ENCODE measurements around the gene CELSR1. TPM values are rescaled to one million over a fixed set of nuclear protein-coding genes. Genes with fewer than 3 reads are reported as not detected.

CELSR1 gene
- total and polyA plus RNA-seq, 10 donors = 4.3 to 13.1 (median 8.4) TPM

DNA sequence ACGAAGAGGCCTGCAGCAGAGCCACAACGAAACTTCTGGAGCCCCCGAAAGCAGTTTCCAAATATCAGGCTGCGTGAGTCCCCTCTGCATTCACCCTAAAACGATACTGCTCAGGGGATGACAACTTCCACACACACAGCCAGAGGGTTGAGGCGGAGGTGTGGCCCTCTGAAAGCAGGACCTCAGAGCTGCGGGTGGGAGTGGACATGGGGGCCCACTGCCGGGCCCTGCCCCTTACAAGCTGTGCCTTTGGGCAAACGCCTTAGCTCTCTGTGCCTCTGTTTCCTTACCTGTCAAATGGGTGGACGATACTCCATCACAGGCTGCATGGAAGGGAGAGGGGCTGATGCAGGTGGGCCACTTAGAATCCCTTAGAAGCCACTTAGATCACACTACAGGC lies 148.8 kb downstream of the CELSR1 start:
- H3K27ac ChIP-seq = no peak overlapping the region
- TF ChIP-seq POLR2AphosphoS5 (IDR thresholded peaks at IDR 0.05) (no peak), POLR2A (IDR thresholded peaks at IDR 0.05) (no peak)
- TF ChIP-seq, protein P1, sequence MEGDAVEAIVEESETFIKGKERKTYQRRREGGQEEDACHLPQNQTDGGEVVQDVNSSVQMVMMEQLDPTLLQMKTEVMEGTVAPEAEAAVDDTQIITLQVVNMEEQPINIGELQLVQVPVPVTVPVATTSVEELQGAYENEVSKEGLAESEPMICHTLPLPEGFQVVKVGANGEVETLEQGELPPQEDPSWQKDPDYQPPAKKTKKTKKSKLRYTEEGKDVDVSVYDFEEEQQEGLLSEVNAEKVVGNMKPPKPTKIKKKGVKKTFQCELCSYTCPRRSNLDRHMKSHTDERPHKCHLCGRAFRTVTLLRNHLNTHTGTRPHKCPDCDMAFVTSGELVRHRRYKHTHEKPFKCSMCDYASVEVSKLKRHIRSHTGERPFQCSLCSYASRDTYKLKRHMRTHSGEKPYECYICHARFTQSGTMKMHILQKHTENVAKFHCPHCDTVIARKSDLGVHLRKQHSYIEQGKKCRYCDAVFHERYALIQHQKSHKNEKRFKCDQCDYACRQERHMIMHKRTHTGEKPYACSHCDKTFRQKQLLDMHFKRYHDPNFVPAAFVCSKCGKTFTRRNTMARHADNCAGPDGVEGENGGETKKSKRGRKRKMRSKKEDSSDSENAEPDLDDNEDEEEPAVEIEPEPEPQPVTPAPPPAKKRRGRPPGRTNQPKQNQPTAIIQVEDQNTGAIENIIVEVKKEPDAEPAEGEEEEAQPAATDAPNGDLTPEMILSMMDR (IDR thresholded peaks at IDR 0.05 in 8 of 11, conservative IDR thresholded peaks at IDR 0.05 in 3 of 11) = no peak
- H3K9me3 ChIP-seq = no peaks in the 10 kb centered on the region
- peaks cover 0 to 9% (median 0%) of the 10 kb centered on the region in 6 donors for H3K36me3 ChIP-seq
- H3K4me3 ChIP-seq = no peak overlapping the region
- no peaks in the 10 kb centered on the region for H3K27me3 ChIP-seq (replicated peaks in 1 of 7)
- WGBS, 5 donors = 71 to 94% (median 90%) methylated on average over 2 to 10 of the region's 10 CpGs
- no peaks in the 10 kb centered on the region for H3K4me1 ChIP-seq
- no peak for DNase-seq
- intact Hi-C loops (cut with DNase I; ENCODE audit: low total_unique reads) = no loop called here

DNA sequence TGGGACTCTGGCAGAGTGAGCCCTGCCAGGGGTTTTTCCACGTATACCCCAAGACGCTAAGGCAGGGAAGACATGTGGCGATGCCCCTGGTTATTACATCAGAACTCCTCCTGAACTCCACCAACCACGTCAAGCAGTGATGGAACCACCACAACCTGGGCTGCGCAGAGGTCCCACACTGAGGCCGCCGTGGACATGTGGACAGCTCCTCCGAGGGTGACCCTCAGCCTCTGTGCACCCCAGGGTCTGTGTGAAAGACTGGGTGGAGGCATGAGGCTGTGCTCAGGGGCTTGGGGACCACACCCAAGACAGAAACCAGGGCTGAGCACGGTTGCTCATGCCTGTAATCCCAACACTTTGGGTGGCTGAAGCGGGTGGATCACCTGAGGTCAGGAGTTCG lies 149.7 kb downstream of the CELSR1 start:
- WGBS, 5 donors = 88 to 97% (median 92%) methylated on average over 8 to 11 of the region's 11 CpGs
- Histone ChIP-seq H3K4me3 (no peak overlapping the region), H3K27ac (no peak overlapping the region), H3K4me1 (no peaks in the 10 kb centered on the region), H3K27me3 (replicated peaks in 1 of 7) (no peaks in the 10 kb centered on the region), H3K36me3 (peaks cover 0 to 13% (median 0%) of the 10 kb centered on the region in 6 donors), H3K9me3 (no peaks in the 10 kb centered on the region)
- TF ChIP-seq POLR2A (IDR thresholded peaks at IDR 0.05) (no peak), POLR2AphosphoS5 (IDR thresholded peaks at IDR 0.05) (no peak)
- TF ChIP-seq, protein P1 (IDR thresholded peaks at IDR 0.05 in 8 of 11, conservative IDR thresholded peaks at IDR 0.05 in 3 of 11) = no peak
- DNase-seq = no peak
- intact Hi-C loops (cut with DNase I; ENCODE audit: low total_unique reads) = no loop called here

DNA sequence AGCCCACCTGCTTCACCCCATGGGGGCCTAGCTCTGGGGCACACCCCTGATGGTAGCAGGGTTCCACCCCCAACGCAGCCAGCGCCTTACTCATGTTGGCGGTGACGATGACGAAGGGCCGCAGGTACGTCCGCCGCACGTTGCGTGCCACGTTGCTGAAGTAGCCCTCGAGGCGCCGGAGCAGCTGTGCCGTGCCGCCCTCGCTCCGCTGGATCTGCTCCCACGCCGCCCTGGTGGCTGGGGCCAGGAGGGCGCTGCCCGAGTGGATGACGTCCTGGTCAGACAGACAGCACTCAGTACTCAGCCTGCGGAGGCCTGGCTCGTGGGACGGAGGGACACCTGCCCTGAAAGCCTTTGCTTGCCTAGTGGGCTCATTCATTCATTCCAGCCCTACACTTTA lies 151.1 kb downstream of the CELSR1 start:
- DNase-seq = no peak

DNA sequence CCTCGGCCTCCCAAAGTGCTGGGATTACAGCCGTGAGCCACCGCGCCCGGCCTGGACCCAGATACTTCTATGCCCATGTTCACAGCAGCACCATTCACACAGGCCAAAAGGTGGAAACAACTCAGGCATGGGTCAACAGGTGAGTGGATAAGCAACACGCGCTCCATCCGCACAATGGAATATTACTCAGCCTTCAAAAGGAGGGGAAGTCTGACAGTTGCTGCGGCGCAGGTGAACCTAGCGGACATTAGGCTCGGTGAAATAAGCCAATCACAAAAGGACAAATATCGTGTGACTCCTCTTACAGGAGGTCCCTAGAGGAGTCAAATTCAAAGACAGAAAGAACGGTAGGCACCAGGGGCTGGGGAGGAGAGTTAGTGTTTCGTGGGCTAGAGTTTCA lies 154.9 kb downstream of the CELSR1 start:
- H3K27me3 ChIP-seq (replicated peaks in 1 of 7) = no peaks in the 10 kb centered on the region
- H3K4me3 ChIP-seq = no peak overlapping the region
- no peak overlapping the region for H3K27ac ChIP-seq
- no peaks in the 10 kb centered on the region for H3K4me1 ChIP-seq
- WGBS, 5 donors = 89 to 97% (median 94%) methylated on average over 15 of the region's 15 CpGs
- H3K36me3 ChIP-seq = peaks cover 0 to 41% (median 1%) of the 10 kb centered on the region in 6 donors
- no peak for DNase-seq
- intact Hi-C loops (cut with DNase I; ENCODE audit: low total_unique reads) = no loop called here
- no peaks in the 10 kb centered on the region for H3K9me3 ChIP-seq
- TF ChIP-seq, protein P1 (IDR thresholded peaks at IDR 0.05 in 8 of 11, conservative IDR thresholded peaks at IDR 0.05 in 3 of 11) = no peak
- no peak for TF ChIP-seq POLR2AphosphoS5 (IDR thresholded peaks at IDR 0.05)
- TF ChIP-seq POLR2A (IDR thresholded peaks at IDR 0.05) = no peak

More for the DNA sequence above, 151.1 kb downstream of the CELSR1 start:
- Histone ChIP-seq H3K27me3 (replicated peaks in 1 of 7) (no peaks in the 10 kb centered on the region), H3K27ac (no peak overlapping the region), H3K36me3 (peaks cover 0 to 20% (median 0%) of the 10 kb centered on the region in 6 donors), H3K4me3 (no peak overlapping the region), H3K9me3 (no peaks in the 10 kb centered on the region), H3K4me1 (no peaks in the 10 kb centered on the region)
- intact Hi-C loops (cut with DNase I; ENCODE audit: low total_unique reads) = no loop called here
- TF ChIP-seq POLR2A (IDR thresholded peaks at IDR 0.05) = no peak
- TF ChIP-seq, protein P1 (IDR thresholded peaks at IDR 0.05 in 8 of 11, conservative IDR thresholded peaks at IDR 0.05 in 3 of 11) = no peak
- peak in 1 of 3 donors; percentile 9 for TF ChIP-seq POLR2AphosphoS5 (IDR thresholded peaks at IDR 0.05)
- 93 to 97% (median 95%) methylated on average over 26 to 27 of the region's 27 CpGs for WGBS, 5 donors

Data from spleen (tissue), 11 donors.